Type B pancreatic cell (in vitro differentiated cells): ENCODE data around the gene C1orf35. TPM values are rescaled to one million over a fixed set of nuclear protein-coding genes. Genes with fewer than 3 reads are reported as not detected.
A peak's percentile ranks its signal among the peaks of the same experiment; 100 is the strongest.

ENCODE experiments used
- DNase-seq: peaks from one replicate; pipeline ENCODE4 v3.0.0; 2021; ENCODE audit warnings: mixed read lengths; ENCODE audit not compliant: unreplicated experiment; ENCODE audit errors: extremely low spot score
- H3K27ac Mint-ChIP-seq: 2 replicates; pipeline ENCODE4 v1.8.0; 2021; ENCODE audit warnings: mild to moderate bottlenecking, mixed read lengths
- H3K27me3 Mint-ChIP-seq: 2 replicates; pipeline ENCODE4 v1.8.0; 2021; ENCODE audit warnings: mixed read lengths
- H3K36me3 Mint-ChIP-seq: 2 replicates; pipeline ENCODE4 v1.8.0; 2021; ENCODE audit warnings: mixed read lengths
- H3K4me1 Mint-ChIP-seq: one replicate; pipeline ENCODE4 v1.8.0; 2021; ENCODE audit warnings: mixed read lengths; ENCODE audit not compliant: unreplicated experiment
- H3K4me3 Mint-ChIP-seq: 2 replicates; pipeline ENCODE4 v1.8.0; 2021; ENCODE audit warnings: mild to moderate bottlenecking, mixed read lengths
- H3K9me3 Mint-ChIP-seq: 2 replicates; pipeline ENCODE4 v1.8.0; 2021; ENCODE audit warnings: mixed read lengths
- CTCF ChIP-seq: fragments of 200-600 bp; sonication (generic); conservative IDR thresholded peaks from 2 replicates; pipeline ENCODE4 v1.5.0; 2021; ENCODE audit warnings: antibody characterized with exemption, mild to moderate bottlenecking
- total RNA-seq: library from RNA; stranded (reverse); gene quantifications from 2 replicates; pipeline ENCODE4 v1.2.1, GENCODE V29; 2021; ENCODE audit warnings: low replicate concordance

C1orf35 gene
- total RNA-seq, 1 donor from 2014 or later = 23.3 TPM

DNA sequence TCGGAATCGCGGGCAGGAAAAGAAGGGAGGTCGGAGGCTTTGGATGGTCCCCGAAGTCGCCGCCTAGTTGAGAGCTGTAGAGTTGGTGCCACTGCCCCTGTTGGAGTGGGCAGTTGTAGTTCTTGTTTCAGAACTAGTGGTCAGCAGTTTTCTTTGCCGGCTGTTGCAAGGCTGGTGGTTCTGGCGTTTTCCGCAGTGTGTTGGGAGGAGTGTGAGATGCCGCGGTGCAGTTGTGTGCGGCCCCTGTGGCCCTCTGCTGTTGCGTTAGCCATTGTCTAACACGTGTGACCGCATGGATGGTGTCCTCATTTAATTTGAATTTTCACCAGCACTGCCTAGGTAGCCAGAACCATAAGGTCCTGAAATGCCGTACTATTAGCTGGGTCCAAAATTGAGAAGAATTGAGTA is 19.2 kb downstream of the C1orf35 start:
- peak overlapping the region; percentile 99 for H3K27ac Mint-ChIP-seq
- peak overlapping the region; percentile 98 for H3K4me3 Mint-ChIP-seq
- H3K9me3 Mint-ChIP-seq = no peaks in the 10 kb centered on the region
- H3K27me3 Mint-ChIP-seq = no peaks in the 10 kb centered on the region
- H3K4me1 Mint-ChIP-seq = peaks cover 41% of the 10 kb centered on the region
- peaks cover 4% of the 10 kb centered on the region for H3K36me3 Mint-ChIP-seq
- DNase-seq = no peak
- TF ChIP-seq CTCF = no peak

DNA sequence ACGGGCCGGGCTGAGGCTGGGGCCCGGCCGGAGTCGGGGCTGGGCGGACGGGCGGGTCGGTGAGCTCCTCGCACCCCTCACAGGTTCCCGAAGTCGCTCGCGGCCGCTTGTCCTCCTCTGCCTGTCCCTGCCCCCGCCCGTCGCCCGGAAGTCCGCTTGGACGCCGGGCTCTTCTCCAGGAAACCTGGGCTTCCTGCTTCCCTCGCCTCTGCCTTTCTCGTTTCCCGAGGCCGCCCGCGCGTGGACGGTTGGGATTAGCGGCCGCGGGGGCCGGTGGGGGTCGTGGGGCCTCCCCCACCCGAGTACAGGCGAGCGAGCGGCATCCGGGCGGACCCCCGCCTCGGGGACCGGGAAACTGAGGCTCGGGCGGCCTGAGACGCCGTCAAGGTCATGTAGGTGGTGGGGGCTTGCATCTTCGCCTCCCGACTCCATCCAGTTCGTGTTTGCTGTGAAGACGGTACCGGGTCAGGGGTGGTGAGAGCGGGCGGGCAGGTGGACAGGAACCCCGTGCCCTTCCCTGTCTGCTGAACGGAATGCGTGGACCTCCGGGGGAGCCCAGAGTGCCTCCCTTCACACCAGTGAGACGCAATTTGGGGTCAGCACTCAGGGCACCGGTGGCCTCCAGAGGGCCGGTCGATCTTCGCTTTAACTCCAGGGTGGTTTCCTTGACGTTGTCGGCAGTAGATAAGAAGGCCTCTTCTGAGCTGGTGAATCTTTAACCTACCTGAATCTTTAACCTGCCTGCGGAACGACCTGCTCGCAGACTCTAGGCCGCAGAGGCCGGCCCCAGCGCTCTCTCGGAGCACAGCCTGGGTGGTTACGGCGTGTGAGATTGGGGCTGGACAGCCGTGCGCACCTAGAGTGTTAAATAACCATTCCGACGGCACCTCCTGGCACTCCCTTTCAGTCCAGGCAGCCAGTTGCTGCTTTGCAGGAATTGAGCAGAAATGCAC is 19.9 kb downstream of the C1orf35 start:
- Mint-ChIP-seq H3K27ac (peak overlapping the region; percentile 99), H3K9me3 (no peaks in the 10 kb centered on the region), H3K4me1 (peaks cover 37% of the 10 kb centered on the region), H3K36me3 (peaks cover 4% of the 10 kb centered on the region), H3K27me3 (no peaks in the 10 kb centered on the region), H3K4me3 (peak overlapping the region; percentile 98)
- DNase-seq = no peak
- TF ChIP-seq CTCF = no peak

GRCh38 chr1:228082214-228082917 is 20.8 kb downstream of the C1orf35 start, which contains the start of gene ARF1:
Gene ARF1, plus strand, starts transcription at chr1:228082708. Its CDS starts 14,407 bp downstream, at chr1:228097115.
- H3K4me3 Mint-ChIP-seq = peak within 1 kb of the TSS; percentile 98
- H3K36me3 Mint-ChIP-seq = no peaks in the 10 kb centered on the region
- TF ChIP-seq CTCF = peak; percentile 14
- peak within 1 kb of the TSS; percentile 99 for H3K27ac Mint-ChIP-seq
- DNase-seq = peak; percentile 98
- H3K27me3 Mint-ChIP-seq = peaks cover 1% of the 10 kb centered on the region
- no peaks in the 10 kb centered on the region for H3K9me3 Mint-ChIP-seq
- peaks cover 30% of the 10 kb centered on the region for H3K4me1 Mint-ChIP-seq

- TF ChIP-seq CTCF = no peak
- H3K9me3 Mint-ChIP-seq = no peaks in the 10 kb centered on the region
- H3K36me3 Mint-ChIP-seq = no peaks in the 10 kb centered on the region
- DNase-seq = no peak
- peaks cover 4% of the 10 kb centered on the region for H3K27me3 Mint-ChIP-seq
- H3K27ac Mint-ChIP-seq = peak overlapping the region; percentile 77
- H3K4me3 Mint-ChIP-seq = peak overlapping the region; percentile 85
- H3K4me1 Mint-ChIP-seq = peaks cover 24% of the 10 kb centered on the region
Observed at GRCh38 chr1:228081578-228082213, 21.4 kb downstream of the C1orf35 start.

GRCh38 chr1:228081144-228081543 is 22.0 kb downstream of the C1orf35 start:
- H3K27me3 Mint-ChIP-seq = peaks cover 4% of the 10 kb centered on the region
- H3K4me1 Mint-ChIP-seq = peaks cover 21% of the 10 kb centered on the region
- H3K27ac Mint-ChIP-seq = peak overlapping the region; percentile 77
- no peaks in the 10 kb centered on the region for H3K36me3 Mint-ChIP-seq
- no peak for DNase-seq
- H3K9me3 Mint-ChIP-seq = no peaks in the 10 kb centered on the region
- TF ChIP-seq CTCF = no peak
- H3K4me3 Mint-ChIP-seq = peak overlapping the region; percentile 85
